ENCODE results near the gene PAXIP1. TPM values are rescaled to one million over a fixed set of nuclear protein-coding genes. Genes with fewer than 3 reads are reported as not detected.

Gene PAXIP1
- total and polyA plus RNA-seq, 2 experiments from 2014 or later: 12.5 to 36.9 TPM

DNA sequence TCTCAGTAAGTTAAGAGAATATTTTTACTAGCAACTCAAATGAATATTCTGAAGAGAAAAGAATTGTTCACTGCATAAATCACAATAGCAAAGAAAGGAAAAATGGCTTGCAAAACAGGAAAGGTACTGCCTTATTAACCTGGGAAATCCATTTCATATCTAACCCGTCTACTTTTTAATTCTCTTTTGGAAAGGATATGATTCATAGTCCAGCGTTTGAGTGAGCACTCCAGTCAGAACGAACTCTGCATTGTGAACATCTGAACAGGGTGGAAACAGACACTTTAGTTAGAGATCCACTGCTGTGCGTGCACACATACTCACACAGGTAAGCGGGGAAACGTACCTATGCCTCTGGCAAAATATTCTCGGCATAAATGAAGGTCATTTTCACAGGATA is 56.8 kb downstream of the PAXIP1 start:
- Histone ChIP-seq H3K9me2 (ENCODE audit: insufficient read depth) (no peaks in the 10 kb centered on the region), H3K79me2 (replicated peaks; ENCODE audit: insufficient read depth) (no peaks in the 10 kb centered on the region), H3K4me1 (ENCODE audit: insufficient read depth) (no peaks in the 10 kb centered on the region), H3K4me2 (no peak overlapping the region), H3K4me3 (no peak overlapping the region), H3F3A (replicated peaks; ENCODE audit: low read depth) (no peaks in the 10 kb centered on the region), H3K27ac (ENCODE audit: low read depth) (no peak overlapping the region), H4K20me1 (replicated peaks; ENCODE audit: insufficient read depth) (no peaks in the 10 kb centered on the region), H2AFZ (no peak overlapping the region), H3K36me3 (ENCODE audit: insufficient read depth) (peaks cover 43% of the 10 kb centered on the region), H3K27me3 (ENCODE audit: insufficient read depth) (no peaks in the 10 kb centered on the region)
- no peaks in the 10 kb centered on the region for H3K4me1 Mint-ChIP-seq
- H3K27ac Mint-ChIP-seq: no peak overlapping the region
- H3K4me3 Mint-ChIP-seq: no peak overlapping the region
- peaks cover 84% of the 10 kb centered on the region for H3K36me3 Mint-ChIP-seq (ENCODE audit: low read depth)
- no peak for ATAC-seq
- DNase-seq (ENCODE audit: low spot score): no peak
- TF ChIP-seq ZNF114 (CRISPR knock-in tag; IDR thresholded peaks at IDR 0.05) (no peak), NANOG (IDR thresholded peaks at IDR 0.05; ENCODE audit: borderline replicate concordance) (no peak), CREB1 (CRISPR knock-in tag; IDR thresholded peaks at IDR 0.05; ENCODE audit: low read depth) (no peak), JUNB (IDR thresholded peaks at IDR 0.05; ENCODE audit: unreplicated experiment) (no peak), CTCF (conservative IDR thresholded peaks at IDR 0.05; ENCODE audit: low read depth in 2 of 2) (no peak), POLR2AphosphoS5 (IDR thresholded peaks at IDR 0.05; ENCODE audit: low read depth) (no peak), EZH2 (IDR thresholded peaks at IDR 0.05; ENCODE audit: low read depth, unreplicated experiment) (no peak), ZNF331 (CRISPR knock-in tag; IDR thresholded peaks at IDR 0.05; ENCODE audit: low read depth) (no peak), STAT1 (IDR thresholded peaks at IDR 0.05; ENCODE audit: unreplicated experiment) (no peak), EZH2phosphoT487 (IDR thresholded peaks at IDR 0.05; ENCODE audit: unreplicated experiment) (no peak)
- TF ChIP-seq, protein P1, sequence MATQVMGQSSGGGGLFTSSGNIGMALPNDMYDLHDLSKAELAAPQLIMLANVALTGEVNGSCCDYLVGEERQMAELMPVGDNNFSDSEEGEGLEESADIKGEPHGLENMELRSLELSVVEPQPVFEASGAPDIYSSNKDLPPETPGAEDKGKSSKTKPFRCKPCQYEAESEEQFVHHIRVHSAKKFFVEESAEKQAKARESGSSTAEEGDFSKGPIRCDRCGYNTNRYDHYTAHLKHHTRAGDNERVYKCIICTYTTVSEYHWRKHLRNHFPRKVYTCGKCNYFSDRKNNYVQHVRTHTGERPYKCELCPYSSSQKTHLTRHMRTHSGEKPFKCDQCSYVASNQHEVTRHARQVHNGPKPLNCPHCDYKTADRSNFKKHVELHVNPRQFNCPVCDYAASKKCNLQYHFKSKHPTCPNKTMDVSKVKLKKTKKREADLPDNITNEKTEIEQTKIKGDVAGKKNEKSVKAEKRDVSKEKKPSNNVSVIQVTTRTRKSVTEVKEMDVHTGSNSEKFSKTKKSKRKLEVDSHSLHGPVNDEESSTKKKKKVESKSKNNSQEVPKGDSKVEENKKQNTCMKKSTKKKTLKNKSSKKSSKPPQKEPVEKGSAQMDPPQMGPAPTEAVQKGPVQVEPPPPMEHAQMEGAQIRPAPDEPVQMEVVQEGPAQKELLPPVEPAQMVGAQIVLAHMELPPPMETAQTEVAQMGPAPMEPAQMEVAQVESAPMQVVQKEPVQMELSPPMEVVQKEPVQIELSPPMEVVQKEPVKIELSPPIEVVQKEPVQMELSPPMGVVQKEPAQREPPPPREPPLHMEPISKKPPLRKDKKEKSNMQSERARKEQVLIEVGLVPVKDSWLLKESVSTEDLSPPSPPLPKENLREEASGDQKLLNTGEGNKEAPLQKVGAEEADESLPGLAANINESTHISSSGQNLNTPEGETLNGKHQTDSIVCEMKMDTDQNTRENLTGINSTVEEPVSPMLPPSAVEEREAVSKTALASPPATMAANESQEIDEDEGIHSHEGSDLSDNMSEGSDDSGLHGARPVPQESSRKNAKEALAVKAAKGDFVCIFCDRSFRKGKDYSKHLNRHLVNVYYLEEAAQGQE (IDR thresholded peaks at IDR 0.05; ENCODE audit: unreplicated experiment): no peak
- TF ChIP-seq, protein P2, sequence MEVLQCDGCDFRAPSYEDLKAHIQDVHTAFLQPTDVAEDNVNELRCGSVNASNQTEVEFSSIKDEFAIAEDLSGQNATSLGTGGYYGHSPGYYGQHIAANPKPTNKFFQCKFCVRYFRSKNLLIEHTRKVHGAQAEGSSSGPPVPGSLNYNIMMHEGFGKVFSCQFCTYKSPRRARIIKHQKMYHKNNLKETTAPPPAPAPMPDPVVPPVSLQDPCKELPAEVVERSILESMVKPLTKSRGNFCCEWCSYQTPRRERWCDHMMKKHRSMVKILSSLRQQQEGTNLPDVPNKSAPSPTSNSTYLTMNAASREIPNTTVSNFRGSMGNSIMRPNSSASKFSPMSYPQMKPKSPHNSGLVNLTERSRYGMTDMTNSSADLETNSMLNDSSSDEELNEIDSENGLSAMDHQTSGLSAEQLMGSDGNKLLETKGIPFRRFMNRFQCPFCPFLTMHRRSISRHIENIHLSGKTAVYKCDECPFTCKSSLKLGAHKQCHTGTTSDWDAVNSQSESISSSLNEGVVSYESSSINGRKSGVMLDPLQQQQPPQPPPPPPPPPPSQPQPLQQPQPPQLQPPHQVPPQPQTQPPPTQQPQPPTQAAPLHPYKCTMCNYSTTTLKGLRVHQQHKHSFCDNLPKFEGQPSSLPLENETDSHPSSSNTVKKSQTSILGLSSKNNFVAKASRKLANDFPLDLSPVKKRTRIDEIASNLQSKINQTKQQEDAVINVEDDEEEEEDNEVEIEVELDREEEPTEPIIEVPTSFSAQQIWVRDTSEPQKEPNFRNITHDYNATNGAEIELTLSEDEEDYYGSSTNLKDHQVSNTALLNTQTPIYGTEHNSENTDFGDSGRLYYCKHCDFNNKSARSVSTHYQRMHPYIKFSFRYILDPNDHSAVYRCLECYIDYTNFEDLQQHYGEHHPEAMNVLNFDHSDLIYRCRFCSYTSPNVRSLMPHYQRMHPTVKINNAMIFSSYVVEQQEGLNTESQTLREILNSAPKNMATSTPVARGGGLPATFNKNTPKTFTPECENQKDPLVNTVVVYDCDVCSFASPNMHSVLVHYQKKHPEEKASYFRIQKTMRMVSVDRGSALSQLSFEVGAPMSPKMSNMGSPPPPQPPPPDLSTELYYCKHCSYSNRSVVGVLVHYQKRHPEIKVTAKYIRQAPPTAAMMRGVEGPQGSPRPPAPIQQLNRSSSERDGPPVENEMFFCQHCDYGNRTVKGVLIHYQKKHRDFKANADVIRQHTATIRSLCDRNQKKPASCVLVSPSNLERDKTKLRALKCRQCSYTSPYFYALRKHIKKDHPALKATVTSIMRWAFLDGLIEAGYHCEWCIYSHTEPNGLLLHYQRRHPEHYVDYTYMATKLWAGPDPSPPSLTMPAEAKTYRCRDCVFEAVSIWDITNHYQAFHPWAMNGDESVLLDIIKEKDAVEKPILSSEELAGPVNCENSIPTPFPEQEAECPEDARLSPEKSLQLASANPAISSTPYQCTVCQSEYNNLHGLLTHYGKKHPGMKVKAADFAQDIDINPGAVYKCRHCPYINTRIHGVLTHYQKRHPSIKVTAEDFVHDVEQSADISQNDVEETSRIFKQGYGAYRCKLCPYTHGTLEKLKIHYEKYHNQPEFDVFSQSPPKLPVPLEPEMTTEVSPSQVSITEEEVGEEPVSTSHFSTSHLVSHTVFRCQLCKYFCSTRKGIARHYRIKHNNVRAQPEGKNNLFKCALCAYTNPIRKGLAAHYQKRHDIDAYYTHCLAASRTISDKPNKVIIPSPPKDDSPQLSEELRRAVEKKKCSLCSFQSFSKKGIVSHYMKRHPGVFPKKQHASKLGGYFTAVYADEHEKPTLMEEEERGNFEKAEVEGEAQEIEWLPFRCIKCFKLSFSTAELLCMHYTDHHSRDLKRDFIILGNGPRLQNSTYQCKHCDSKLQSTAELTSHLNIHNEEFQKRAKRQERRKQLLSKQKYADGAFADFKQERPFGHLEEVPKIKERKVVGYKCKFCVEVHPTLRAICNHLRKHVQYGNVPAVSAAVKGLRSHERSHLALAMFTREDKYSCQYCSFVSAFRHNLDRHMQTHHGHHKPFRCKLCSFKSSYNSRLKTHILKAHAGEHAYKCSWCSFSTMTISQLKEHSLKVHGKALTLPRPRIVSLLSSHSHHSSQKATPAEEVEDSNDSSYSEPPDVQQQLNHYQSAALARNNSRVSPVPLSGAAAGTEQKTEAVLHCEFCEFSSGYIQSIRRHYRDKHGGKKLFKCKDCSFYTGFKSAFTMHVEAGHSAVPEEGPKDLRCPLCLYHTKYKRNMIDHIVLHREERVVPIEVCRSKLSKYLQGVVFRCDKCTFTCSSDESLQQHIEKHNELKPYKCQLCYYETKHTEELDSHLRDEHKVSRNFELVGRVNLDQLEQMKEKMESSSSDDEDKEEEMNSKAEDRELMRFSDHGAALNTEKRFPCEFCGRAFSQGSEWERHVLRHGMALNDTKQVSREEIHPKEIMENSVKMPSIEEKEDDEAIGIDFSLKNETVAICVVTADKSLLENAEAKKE (CRISPR knock-in tag; IDR thresholded peaks at IDR 0.05): no peak
- TF ChIP-seq, protein P3, sequence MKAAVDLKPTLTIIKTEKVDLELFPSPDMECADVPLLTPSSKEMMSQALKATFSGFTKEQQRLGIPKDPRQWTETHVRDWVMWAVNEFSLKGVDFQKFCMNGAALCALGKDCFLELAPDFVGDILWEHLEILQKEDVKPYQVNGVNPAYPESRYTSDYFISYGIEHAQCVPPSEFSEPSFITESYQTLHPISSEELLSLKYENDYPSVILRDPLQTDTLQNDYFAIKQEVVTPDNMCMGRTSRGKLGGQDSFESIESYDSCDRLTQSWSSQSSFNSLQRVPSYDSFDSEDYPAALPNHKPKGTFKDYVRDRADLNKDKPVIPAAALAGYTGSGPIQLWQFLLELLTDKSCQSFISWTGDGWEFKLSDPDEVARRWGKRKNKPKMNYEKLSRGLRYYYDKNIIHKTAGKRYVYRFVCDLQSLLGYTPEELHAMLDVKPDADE (IDR thresholded peaks at IDR 0.05): no peak
- no peaks in the 10 kb centered on the region for H3K27me3 Mint-ChIP-seq (ENCODE audit: insufficient read depth, low read depth, poor library complexity)
- peaks cover 4% of the 10 kb centered on the region; the same call in 2 of the 3 replicates for H3K9me3 Mint-ChIP-seq

Measured in GM23338 (cell line).